Thyroid gland (tissue), 4 donors: ENCODE measurements around the gene KLHDC7B. TPM values are rescaled to one million over a fixed set of nuclear protein-coding genes. Genes with fewer than 3 reads are reported as not detected.

ENCODE experiments used
- DNase-seq, 2 donors: peaks; one replicate each; pipeline ENCODE4 v3.0.0-alpha.2; 2019
- H3K27ac ChIP-seq, 3 donors: fragments of 200-600 bp; sonication (generic); 1 replicate in 2 of 3; 2 replicates in 1 of 3; pipeline ENCODE4 v1.5.1; 2016 to 2019; ENCODE audit warnings: mild to moderate bottlenecking in 1 of 3, moderate library complexity in 1 of 3
- H3K27me3 ChIP-seq: fragments of 200-600 bp; sonication (generic); one replicate; pipeline ENCODE4 v1.5.1; 2019
- H3K36me3 ChIP-seq, 2 donors: fragments of 200-600 bp; sonication (generic); one replicate each; pipeline ENCODE4 v1.5.1; 2016 to 2019
- H3K4me1 ChIP-seq, 2 donors: fragments of 200-600 bp; sonication (generic); one replicate each; pipeline ENCODE4 v1.5.1; 2017 to 2019
- H3K4me3 ChIP-seq, 3 donors: fragments of 200-600 bp; sonication (generic); replicated peaks in 1 of 3; 1 replicate in 2 of 3; 2 replicates in 1 of 3; pipeline ENCODE4 v1.5.1; 2016; ENCODE audit warnings: mild to moderate bottlenecking in 1 of 3
- H3K9me3 ChIP-seq: fragments of 200-600 bp; sonication (generic); one replicate; pipeline ENCODE4 v1.5.1; 2017
- POLR2A ChIP-seq, 2 donors: fragments of 450-650 bp; IDR thresholded peaks; one replicate each; pipeline ENCODE4 v1.6.1; 2017; ENCODE audit warnings: antibody characterized with exemption in 2 of 2, mild to moderate bottlenecking in 2 of 2, moderate library complexity in 1 of 2
- WGBS, 2 donors: methylation state at CpG; one replicate each; pipeline ENCODE4 v1.1.5; 2017; 5-methylcytosine and 5-hydroxymethylcytosine counted together
- intact Hi-C: fragments of 100-400 bp; cut with DNase I; formaldehyde crosslinking; loops from one replicate; pipeline ENCODE4 v1.15.1; 2023
- total RNA-seq, 4 donors: library from RNA; depleted of rRNA; stranded (reverse); fragments of >200 nt; gene quantifications; one replicate each; pipeline ENCODE4 v1.2.3, GENCODE V29; 2016
- TF ChIP-seq, protein P1 (sequence below), 6 experiments: fragments of 200-600 bp in 3 of 6; fragments of 450-650 bp in 3 of 6; sonication (generic) in 3 of 6; IDR thresholded peaks; one replicate each; pipeline ENCODE4 v1.5.1; 2016 to 2019; ENCODE audit warnings: antibody characterized with exemption in 6 of 6, mild to moderate bottlenecking in 2 of 6, inconsistent platforms in 1 of 6, moderate library complexity in 1 of 6

KLHDC7B gene
- total RNA-seq, 4 donors from 2014 or later = 0.27 TPM; not detected in 3

DNA sequence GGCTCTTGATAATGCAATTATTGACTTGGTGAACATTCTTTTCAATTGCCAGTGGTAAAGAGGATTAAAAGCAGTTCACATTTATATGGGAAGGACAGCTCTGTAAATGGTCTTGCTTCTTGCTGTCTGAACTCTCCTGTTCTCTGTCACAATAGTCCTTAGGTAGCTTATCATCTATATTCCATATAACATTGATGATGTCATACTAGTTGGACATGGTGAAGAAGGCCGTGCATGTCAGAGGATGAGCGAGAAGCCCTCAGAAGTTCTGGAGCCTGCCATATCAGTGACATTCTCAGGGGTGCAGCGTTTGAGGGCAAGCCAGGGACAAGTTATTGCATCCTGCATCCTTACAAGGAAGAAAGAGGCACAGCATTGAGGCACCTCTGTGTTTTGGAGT, 39.5 kb downstream of the KLHDC7B start:
- intact Hi-C loops = no loop called here
- H3K4me3 ChIP-seq = no peak overlapping the region
- no peak overlapping the region for H3K27ac ChIP-seq
- no peaks in the 10 kb centered on the region for H3K9me3 ChIP-seq
- WGBS, 2 donors = 90 to 92% methylated on average over 3 of the region's 3 CpGs
- no peaks in the 10 kb centered on the region for H3K27me3 ChIP-seq
- TF ChIP-seq, protein P1, sequence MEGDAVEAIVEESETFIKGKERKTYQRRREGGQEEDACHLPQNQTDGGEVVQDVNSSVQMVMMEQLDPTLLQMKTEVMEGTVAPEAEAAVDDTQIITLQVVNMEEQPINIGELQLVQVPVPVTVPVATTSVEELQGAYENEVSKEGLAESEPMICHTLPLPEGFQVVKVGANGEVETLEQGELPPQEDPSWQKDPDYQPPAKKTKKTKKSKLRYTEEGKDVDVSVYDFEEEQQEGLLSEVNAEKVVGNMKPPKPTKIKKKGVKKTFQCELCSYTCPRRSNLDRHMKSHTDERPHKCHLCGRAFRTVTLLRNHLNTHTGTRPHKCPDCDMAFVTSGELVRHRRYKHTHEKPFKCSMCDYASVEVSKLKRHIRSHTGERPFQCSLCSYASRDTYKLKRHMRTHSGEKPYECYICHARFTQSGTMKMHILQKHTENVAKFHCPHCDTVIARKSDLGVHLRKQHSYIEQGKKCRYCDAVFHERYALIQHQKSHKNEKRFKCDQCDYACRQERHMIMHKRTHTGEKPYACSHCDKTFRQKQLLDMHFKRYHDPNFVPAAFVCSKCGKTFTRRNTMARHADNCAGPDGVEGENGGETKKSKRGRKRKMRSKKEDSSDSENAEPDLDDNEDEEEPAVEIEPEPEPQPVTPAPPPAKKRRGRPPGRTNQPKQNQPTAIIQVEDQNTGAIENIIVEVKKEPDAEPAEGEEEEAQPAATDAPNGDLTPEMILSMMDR (IDR thresholded peaks at IDR 0.05) = no peak
- no peak for TF ChIP-seq POLR2A (IDR thresholded peaks at IDR 0.05)
- no peak for DNase-seq
- no peaks in the 10 kb centered on the region for H3K36me3 ChIP-seq
- peaks cover 11 to 19% of the 10 kb centered on the region in 2 donors for H3K4me1 ChIP-seq

DNA sequence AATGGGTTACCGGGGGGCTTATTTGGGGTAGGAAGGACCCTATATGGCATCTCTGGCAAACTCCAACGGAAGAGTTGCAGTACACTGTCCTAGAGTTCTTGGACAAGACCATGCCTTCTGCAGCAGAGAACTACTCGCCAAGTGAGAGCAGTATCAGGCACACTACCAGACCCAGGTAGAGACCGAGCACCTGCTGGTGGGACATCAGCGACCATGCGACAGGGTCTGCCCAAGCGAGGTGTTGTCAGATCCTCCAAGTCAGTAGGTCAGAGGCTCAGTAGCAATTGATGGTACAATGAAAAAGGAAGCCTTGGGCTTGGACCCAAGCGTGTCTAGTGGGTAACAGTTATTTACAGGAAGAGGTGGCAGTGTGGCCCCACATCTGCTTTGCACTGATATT, 40.1 kb downstream of the KLHDC7B start:
- TF ChIP-seq POLR2A (IDR thresholded peaks at IDR 0.05) = no peak
- TF ChIP-seq, protein P1 (IDR thresholded peaks at IDR 0.05) = no peak
- H3K4me1 ChIP-seq = peaks cover 11 to 19% of the 10 kb centered on the region in 2 donors

GRCh38 chr22:50586416-50586815, 40.7 kb downstream of the KLHDC7B start:
- TF ChIP-seq, protein P1 (IDR thresholded peaks at IDR 0.05) = no peak
- TF ChIP-seq POLR2A (IDR thresholded peaks at IDR 0.05) = no peak
- DNase-seq = no peak

More for the DNA sequence above, 40.1 kb downstream of the KLHDC7B start:
- H3K27me3 ChIP-seq = no peaks in the 10 kb centered on the region
- DNase-seq = no peak
- no peak overlapping the region for H3K4me3 ChIP-seq
- intact Hi-C loops = no loop called here
- WGBS, 2 donors = 91 to 97% methylated on average over 7 to 8 of the region's 8 CpGs
- H3K36me3 ChIP-seq = no peaks in the 10 kb centered on the region
- H3K27ac ChIP-seq = no peak overlapping the region
- H3K9me3 ChIP-seq = no peaks in the 10 kb centered on the region

DNA sequence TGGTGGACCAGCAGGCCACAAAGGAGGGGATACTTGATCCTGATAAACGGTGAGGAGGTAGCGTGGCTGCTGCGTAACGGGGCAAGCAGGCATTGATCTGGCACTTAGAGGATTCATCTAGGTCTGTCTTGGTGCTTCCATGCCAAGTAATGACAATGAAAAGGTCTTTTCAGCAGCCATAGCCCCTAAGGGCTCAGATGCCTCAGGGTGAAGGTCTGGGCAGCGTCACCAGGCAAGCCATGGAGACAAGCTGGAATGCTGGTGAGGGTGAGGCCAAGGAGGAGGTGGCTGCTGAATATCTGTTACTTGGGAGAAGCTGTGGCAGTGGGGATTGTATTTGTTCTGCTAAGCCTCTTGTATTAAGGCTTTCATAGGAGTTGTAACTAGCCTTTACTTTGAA, 41.7 kb downstream of the KLHDC7B start:
- no peak for DNase-seq
- intact Hi-C loops = no loop called here
- H3K27ac ChIP-seq = no peak overlapping the region
- H3K9me3 ChIP-seq = no peaks in the 10 kb centered on the region
- WGBS, 2 donors = 97 to 98% methylated on average over 5 of the region's 5 CpGs
- no peaks in the 10 kb centered on the region for H3K36me3 ChIP-seq
- no peaks in the 10 kb centered on the region for H3K27me3 ChIP-seq
- no peak for TF ChIP-seq POLR2A (IDR thresholded peaks at IDR 0.05)
- TF ChIP-seq, protein P1 (IDR thresholded peaks at IDR 0.05) = no peak
- H3K4me1 ChIP-seq = peaks cover 0 to 6% of the 10 kb centered on the region in 2 donors
- H3K4me3 ChIP-seq = no peak overlapping the region

More at GRCh38 chr22:50586416-50586815, 40.7 kb downstream of the KLHDC7B start:
- Histone ChIP-seq H3K4me3 (no peak overlapping the region), H3K27ac (no peak overlapping the region), H3K36me3 (no peaks in the 10 kb centered on the region), H3K9me3 (no peaks in the 10 kb centered on the region), H3K4me1 (peaks cover 5 to 13% of the 10 kb centered on the region in 2 donors), H3K27me3 (no peaks in the 10 kb centered on the region)
- intact Hi-C loops = no loop called here
- WGBS, 2 donors = 70 to 85% methylated on average over 5 of the region's 5 CpGs

DNA sequence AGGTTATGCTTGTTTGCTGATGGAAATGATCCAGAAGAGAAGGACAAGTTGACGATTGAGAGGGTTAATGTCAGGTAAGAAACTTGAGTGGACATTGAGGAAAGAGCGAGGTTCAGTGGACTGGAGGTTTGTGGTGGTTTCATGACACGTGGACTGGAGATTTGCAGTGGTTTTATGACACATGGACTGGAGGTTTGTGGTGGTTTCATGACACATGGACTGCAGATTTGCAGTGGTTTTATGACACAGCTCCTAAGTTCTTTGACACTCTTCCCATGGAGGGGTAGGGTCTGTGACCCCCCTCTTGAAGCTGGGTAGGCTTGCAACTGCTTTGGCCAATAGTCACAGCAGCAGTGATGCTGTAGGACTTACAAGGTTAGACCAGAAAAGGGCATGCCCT, 49.5 kb downstream of the KLHDC7B start:
- intact Hi-C loops = no loop called here
- Histone ChIP-seq H3K27me3 (no peaks in the 10 kb centered on the region), H3K9me3 (no peaks in the 10 kb centered on the region), H3K27ac (no peak overlapping the region), H3K36me3 (no peaks in the 10 kb centered on the region), H3K4me3 (no peak overlapping the region), H3K4me1 (peaks cover 0 to 5% of the 10 kb centered on the region in 2 donors)
- DNase-seq = no peak
- 90 to 91% methylated on average over 3 of the region's 3 CpGs for WGBS, 2 donors
- no peak for TF ChIP-seq POLR2A (IDR thresholded peaks at IDR 0.05)
- TF ChIP-seq, protein P1 (IDR thresholded peaks at IDR 0.05) = no peak
